GM12878 (cell line): ENCODE results near the gene SERP1. TPM values are rescaled to one million over a fixed set of nuclear protein-coding genes. Genes with fewer than 3 reads are reported as not detected.
A peak's percentile ranks its signal among the peaks of the same experiment; 100 is the strongest.

Experiments
- ATAC-seq: fragments of 200-7000 bp; cut with Tn5 transposase; 3 replicates; pipeline ENCODE4 v1.9.1; 2020; ENCODE audit warnings: mild to moderate bottlenecking, moderate library complexity
- BruUV-seq: library from RNA; stranded (reverse); fragments of 400-500 nt; replicated peaks from 2 replicates; lab custom pipeline; 2021; lab: Mats Ljungman, UMichigan
- CTCF ChIA-PET: fragments of 300-600 bp; sonication (Branson Sonifier 250); formaldehyde crosslinking; extraction: SDS; loops from one replicate; lab custom pipeline; 2021; ENCODE audit warnings: inconsistent platforms; lab: Yijun Ruan, JAX
- POLR2A ChIA-PET: fragments of 350-600 bp; formaldehyde crosslinking; extraction: SDS; loops from one replicate; lab custom pipeline; 2021; ENCODE audit warnings: inconsistent platforms; lab: Charles Lee
- RAD21 ChIA-PET: fragments of 300-600 bp; sonication (Branson Sonifier 250); formaldehyde crosslinking; loops from one replicate; lab custom pipeline; 2023; ENCODE audit warnings: antibody characterized with exemption; ENCODE audit not compliant: unreplicated experiment; lab: Charles Lee
- SMC1A ChIA-PET: fragments of 300-600 bp; sonication (Branson Sonifier 250); formaldehyde crosslinking; loops from one replicate; lab custom pipeline; 2023; ENCODE audit not compliant: unreplicated experiment, uncharacterized antibody; lab: Charles Lee
- DNase-seq: peaks from one replicate; pipeline ENCODE4 v3.0.0-alpha.2; 2011; ENCODE audit warnings: low read depth, low spot score
- FAIRE-seq: peaks from 3 replicates; lab custom pipeline; 2011; peaks lifted over from hg19 to GRCh38; lab: Jason Lieb, UNC
- H2AFZ ChIP-seq: 2 replicates; pipeline ENCODE4 v1.6.0; 2011; ENCODE audit warnings: low read depth, low read length, control low read depth; ENCODE audit not compliant: control insufficient read depth
- H3K27ac ChIP-seq: 2 replicates; pipeline ENCODE4 v1.5.1; 2011; ENCODE audit warnings: control low read depth; ENCODE audit not compliant: control insufficient read depth, insufficient read depth
- H3K27me3 ChIP-seq, 2 experiments: replicated peaks in 1 of 2; 2 replicates each; pipeline versions ENCODE4 v1.6.0 to v1.6.1; 2011; ENCODE audit warnings: low read length in 1 of 2; ENCODE audit not compliant: control insufficient read depth in 2 of 2, insufficient read depth in 2 of 2
- H3K36me3 ChIP-seq, 2 experiments: 2 replicates each; pipeline ENCODE4 v1.5.1; 2011; ENCODE audit warnings: low read length in 1 of 2; ENCODE audit not compliant: control insufficient read depth in 2 of 2, insufficient read depth in 2 of 2
- H3K4me1 ChIP-seq: 2 replicates; pipeline ENCODE4 v1.6.1; 2011; ENCODE audit warnings: mild to moderate bottlenecking, low read length, moderate library complexity, mixed read lengths; ENCODE audit not compliant: control insufficient read depth, insufficient read depth
- H3K4me2 ChIP-seq: 2 replicates; pipeline ENCODE4 v1.6.0; 2011; ENCODE audit warnings: control low read depth; ENCODE audit not compliant: control insufficient read depth, insufficient read depth
- H3K4me3 ChIP-seq: fragments of 200-600 bp; sonication (generic); 2 replicates; pipeline ENCODE4 v1.5.1; 2016
- H3K79me2 ChIP-seq: 2 replicates; pipeline ENCODE4 v1.6.0; 2011; ENCODE audit warnings: low read length; ENCODE audit not compliant: control insufficient read depth, insufficient read depth
- H3K9ac ChIP-seq: 2 replicates; pipeline ENCODE4 v1.8.0; 2011; ENCODE audit warnings: low read length, control low read depth, mixed read lengths; ENCODE audit not compliant: control insufficient read depth, insufficient read depth
- H3K9me3 ChIP-seq: replicated peaks from 3 replicates; pipeline ENCODE4 v1.5.1; 2011; ENCODE audit warnings: mild to moderate bottlenecking, low read length; ENCODE audit not compliant: control insufficient read depth, insufficient read depth
- H4K20me1 ChIP-seq: 2 replicates; pipeline ENCODE4 v1.6.0; 2011; ENCODE audit not compliant: control insufficient read depth, insufficient read depth
- EGR1 ChIP-seq, 2 experiments: IDR thresholded peaks; 1 replicate in 1 of 2; 2 replicates in 1 of 2; pipeline ENCODE4 v1.6.1; 2011 to 2012; ENCODE audit warnings: low read depth in 2 of 2, low read length in 2 of 2, borderline replicate concordance in 1 of 2, mild to moderate bottlenecking in 1 of 2, moderate library complexity in 1 of 2
- EZH2 ChIP-seq: IDR thresholded peaks from 2 replicates; pipeline ENCODE4 v1.6.1; 2012; ENCODE audit warnings: low read depth, mild to moderate bottlenecking, control low read depth, inconsistent platforms, low read length, borderline replicate concordance; ENCODE audit not compliant: control insufficient read depth
- IKZF2 ChIP-seq, 2 experiments: fragments of 450-650 bp; IDR thresholded peaks; 2 replicates each; pipeline ENCODE4 v1.6.1; 2017; ENCODE audit warnings: mild to moderate bottlenecking in 2 of 2, moderate library complexity in 2 of 2
- RAD21 ChIP-seq: IDR thresholded peaks from 2 replicates; pipeline ENCODE4 v1.6.1; 2011; ENCODE audit warnings: mild to moderate bottlenecking, low read depth, low read length, moderate library complexity; ENCODE audit not compliant: insufficient read depth
- SMC3 ChIP-seq: IDR thresholded peaks from 2 replicates; pipeline ENCODE4 v1.6.1; 2011; ENCODE audit warnings: low read length, improper control_type of control experiment, borderline replicate concordance
- WGBS: methylation state at CpG from one replicate; pipeline ENCODE4 v1.1.6; 2016; ENCODE audit warnings: low lambda C conversion rate; ENCODE audit not compliant: insufficient replicate concordance, insufficient coverage; ENCODE audit errors: missing lambda C conversion rate; 5-methylcytosine and 5-hydroxymethylcytosine counted together
- in situ Hi-C: fragments of 300-500 bp; cut with MboI; formaldehyde crosslinking; loops from 9 replicates; pipeline ENCODE4 v1.14.3; 2018; ENCODE audit warnings: mixed read lengths
- intact Hi-C: fragments of 100-400 bp; cut with micrococcal nuclease; formaldehyde crosslinking; loops from one replicate; pipeline ENCODE4 v1.14.2; 2022; ENCODE audit not compliant: unreplicated experiment
- polyA plus RNA-seq, 11 experiments: library from polyadenylated mRNA; depleted of rRNA in 4 of 11; unstranded in 6 of 11; stranded (reverse) in 5 of 11; fragments of >200 nt; fragmentation: Nextera tagmentation in 4 of 11; fragmentation: Illumina TruSeq in 1 of 11; extraction: Ambion mirVana in 4 of 11; extraction: Trizol in 1 of 11; gene quantifications; 1 replicate in 1 of 11; 2 replicates in 10 of 11; pipeline versions ENCODE4 v1.2.1 to v1.2.3, GENCODE V29; 2011 to 2016; ENCODE audit warnings: inconsistent platforms in 2 of 11, missing spikeins in 2 of 11, low read depth in 1 of 11
- total RNA-seq, 4 experiments: library from RNA; depleted of rRNA in 3 of 4; stranded (reverse); fragments of >200 nt in 3 of 4; fragmentation: Illumina TruSeq in 1 of 4; extraction: Trizol in 1 of 4; gene quantifications; 2 replicates each; pipeline versions ENCODE4 v1.2.1 to v1.2.3, GENCODE V29; 2013 to 2021
- TF ChIP-seq, protein P1 (sequence below), 3 experiments: IDR thresholded peaks in 2 of 3; conservative IDR thresholded peaks in 1 of 3; 2 replicates each; pipeline ENCODE4 v1.5.1; 2011; ENCODE audit warnings: low read depth in 3 of 3, low read length in 3 of 3, mild to moderate bottlenecking in 3 of 3, control low read depth in 2 of 3, moderate library complexity in 2 of 3, inconsistent platforms in 1 of 3, mixed read lengths in 1 of 3; ENCODE audit not compliant: control insufficient read depth in 2 of 3, insufficient read depth in 1 of 3; ENCODE audit errors: extremely low read depth in 1 of 3

SERP1 gene
- total and polyA plus RNA-seq, 10 of the 15 experiments (the other 5 are each of a cell fraction or from before 2014, with no cell fraction given): 31.1 to 242 (median 87.0) TPM

DNA sequence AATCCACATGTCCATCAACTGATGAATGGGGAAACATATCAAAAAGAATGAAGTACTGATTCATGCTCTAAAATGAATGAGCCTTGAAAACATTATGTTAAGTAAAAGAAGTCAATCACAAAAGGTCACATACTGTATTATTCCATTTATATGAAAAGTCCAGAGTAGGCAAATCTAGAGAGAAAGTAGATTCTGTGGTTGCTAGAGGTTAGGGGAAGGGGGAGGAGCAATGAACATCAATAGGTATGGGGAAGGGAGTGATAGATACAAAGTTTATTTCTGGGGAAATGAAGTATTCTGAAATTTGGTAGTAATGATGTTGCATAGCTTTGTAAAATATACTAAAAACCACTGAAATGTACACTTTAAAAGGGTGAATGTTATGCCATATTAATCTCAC is 14.5 kb downstream of the SERP1 start (continued):
- TF ChIP-seq IKZF2 (IDR thresholded peaks at IDR 0.05): no peak
- TF ChIP-seq EGR1 (IDR thresholded peaks at IDR 0.05; ENCODE audit: borderline replicate concordance in 1 of 2, low read depth in 2 of 2, low read length in 2 of 2): no peak

- DNase-seq: no peak
- CTCF ChIA-PET: interaction anchor here (0.7 to 3.6 kb wide), 23 partner anchors 10 to 617 kb away, joined by 3 to 21 read pairs (median 4); partner anchors contain the start of gene ERICH6
- Histone ChIP-seq H3K27ac (no peak overlapping the region), H3K4me3 (no peak overlapping the region), H3K4me1 (no peaks in the 10 kb centered on the region), H3K9ac (no peak overlapping the region), H3K4me2 (no peak overlapping the region), H3K27me3 (no peaks in the 10 kb centered on the region), H3K36me3 (no peaks in the 10 kb centered on the region), H4K20me1 (no peaks in the 10 kb centered on the region), H3K79me2 (no peaks in the 10 kb centered on the region), H2AFZ (no peak overlapping the region), H3K9me3 (no peaks in the 10 kb centered on the region)
- TF ChIP-seq RAD21 (peak; percentile 48), EZH2 (no peak), SMC3 (peak; percentile 39; the same call in 1 of the 2 replicates)
- TF ChIP-seq, protein P1, sequence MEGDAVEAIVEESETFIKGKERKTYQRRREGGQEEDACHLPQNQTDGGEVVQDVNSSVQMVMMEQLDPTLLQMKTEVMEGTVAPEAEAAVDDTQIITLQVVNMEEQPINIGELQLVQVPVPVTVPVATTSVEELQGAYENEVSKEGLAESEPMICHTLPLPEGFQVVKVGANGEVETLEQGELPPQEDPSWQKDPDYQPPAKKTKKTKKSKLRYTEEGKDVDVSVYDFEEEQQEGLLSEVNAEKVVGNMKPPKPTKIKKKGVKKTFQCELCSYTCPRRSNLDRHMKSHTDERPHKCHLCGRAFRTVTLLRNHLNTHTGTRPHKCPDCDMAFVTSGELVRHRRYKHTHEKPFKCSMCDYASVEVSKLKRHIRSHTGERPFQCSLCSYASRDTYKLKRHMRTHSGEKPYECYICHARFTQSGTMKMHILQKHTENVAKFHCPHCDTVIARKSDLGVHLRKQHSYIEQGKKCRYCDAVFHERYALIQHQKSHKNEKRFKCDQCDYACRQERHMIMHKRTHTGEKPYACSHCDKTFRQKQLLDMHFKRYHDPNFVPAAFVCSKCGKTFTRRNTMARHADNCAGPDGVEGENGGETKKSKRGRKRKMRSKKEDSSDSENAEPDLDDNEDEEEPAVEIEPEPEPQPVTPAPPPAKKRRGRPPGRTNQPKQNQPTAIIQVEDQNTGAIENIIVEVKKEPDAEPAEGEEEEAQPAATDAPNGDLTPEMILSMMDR (IDR thresholded peaks at IDR 0.05 in 2 of 3, conservative IDR thresholded peaks at IDR 0.05 in 1 of 3; ENCODE audit: control insufficient read depth in 2 of 3, extremely low read depth in 1 of 3, insufficient read depth in 1 of 3, low read depth in 3 of 3, low read length in 3 of 3): peak; percentile 13 to 48 (median 33); a peak in 4 of 6 replicates
- peak; percentile 71 for FAIRE-seq
- intact Hi-C loops: loop anchor here (2.0 to 5.0 kb wide), 3 partner anchors 192 to 619 kb away; no protein-coding TSS in a partner anchor
- in situ Hi-C loops: loop anchor here (25.0 kb wide), 1 partner anchor 609 kb away; no protein-coding TSS in a partner anchor
- RAD21 ChIA-PET: interaction anchor here (0.7 to 2.5 kb wide), 15 partner anchors 9 to 397 kb away, joined by 3 to 16 read pairs (median 3); partner anchors contain the start of gene ERICH6
- SMC1A ChIA-PET: interaction anchor here (0.7 to 2.9 kb wide), 14 partner anchors 13 to 617 kb away, joined by 3 to 22 read pairs (median 4); no protein-coding TSS in a partner anchor
- ATAC-seq: peak; percentile 54
- BruUV-seq: no TSS peak
- WGBS: 6% methylated on average over 2 of the region's 2 CpGs
- POLR2A ChIA-PET: no interaction called here
These were observed 17.9 kb downstream of the SERP1 start for GRCh38 chr3:150528354-150528797.
